RWPE1 (cell line): ENCODE results near the gene MAP4K5.
A peak's percentile ranks its signal among the peaks of the same experiment; 100 is the strongest.
"Not testable (repeated sequence)": the region's sequence is repeated elsewhere in the genome, so short reads cannot be mapped to it uniquely, and the experiment has no call there.

Source experiments
- CTCF ChIA-PET: fragments of 350-600 bp; sonication (Branson Sonifier 250); formaldehyde crosslinking; extraction: SDS; loops from one replicate; lab custom pipeline; 2021; lab: Yijun Ruan, JAX
- POLR2A ChIA-PET: fragments of 400-600 bp; formaldehyde crosslinking; extraction: SDS; loops from one replicate; lab custom pipeline; 2020; ENCODE audit warnings: antibody characterized with exemption; ENCODE audit not compliant: low non-redundant PET; lab: Yijun Ruan, JAX
- DNase-seq: peaks from one replicate; pipeline ENCODE4 v3.0.0; 2012; ENCODE audit warnings: low spot score
- H3K27ac ChIP-seq: fragments of 450-650 bp; 2 replicates; pipeline ENCODE4 v1.5.1; 2017
- CTCF ChIP-seq: fragments of 450-650 bp; conservative IDR thresholded peaks from 2 replicates; pipeline ENCODE4 v1.5.1; 2017; ENCODE audit warnings: low read depth, mild to moderate bottlenecking

The MAP4K5 gene

GRCh38 chr14:50520947-50521815, 11.2 kb downstream of the MAP4K5 start:
- POLR2A ChIA-PET = no interaction called here
- H3K27ac ChIP-seq = peak overlapping the region; percentile 52
- CTCF ChIA-PET = interaction anchor here (0.6 kb wide), 1 partner anchor 121 kb away, joined by 3 read pairs; no protein-coding TSS in a partner anchor

GRCh38 chr14:50516091-50516490, 16.3 kb downstream of the MAP4K5 start:
- CTCF ChIA-PET = interaction anchor here (0.6 kb wide), 1 partner anchor 27 kb away, joined by 6 read pairs; no protein-coding TSS in a partner anchor
- no peak for TF ChIP-seq CTCF
- POLR2A ChIA-PET = no interaction called here
- no peak overlapping the region for H3K27ac ChIP-seq
- DNase-seq = no peak

More at GRCh38 chr14:50520947-50521815, 11.2 kb downstream of the MAP4K5 start:
- TF ChIP-seq CTCF = no peak
- DNase-seq = peak; percentile 85

GRCh38 chr14:50512463-50512862, 19.9 kb downstream of the MAP4K5 start:
- no peak overlapping the region for H3K27ac ChIP-seq
- CTCF ChIA-PET = interaction anchor here (0.6 kb wide), 1 partner anchor 255 kb away, joined by 3 read pairs; no protein-coding TSS in a partner anchor
- no peak for TF ChIP-seq CTCF
- POLR2A ChIA-PET = no interaction called here
- DNase-seq = no peak

- ChIA-PET CTCF (no interaction called here), POLR2A (no interaction called here)
- H3K27ac ChIP-seq = no peak overlapping the region
- TF ChIP-seq CTCF = no peak
- DNase-seq = no peak
Observed at GRCh38 chr14:50510157-50510556, 22.2 kb downstream of the MAP4K5 start.

GRCh38 chr14:50507078-50507477, 25.3 kb downstream of the MAP4K5 start:
- H3K27ac ChIP-seq, DNase-seq, POLR2A ChIA-PET: not testable (repeated sequence)
- CTCF ChIA-PET = interaction anchor here (0.7 kb wide), 1 partner anchor 735 kb away, joined by 3 read pairs; no protein-coding TSS in a partner anchor

GRCh38 chr14:50501642-50502041, 30.7 kb downstream of the MAP4K5 start:
- no peak for TF ChIP-seq CTCF
- CTCF ChIA-PET = no interaction called here
- no peak overlapping the region for H3K27ac ChIP-seq
- peak; percentile 37 for DNase-seq
- POLR2A ChIA-PET = no interaction called here

- DNase-seq = no peak
- CTCF ChIA-PET = interaction anchor here (0.8 kb wide), 1 partner anchor 140 kb away, joined by 3 read pairs; no protein-coding TSS in a partner anchor
- H3K27ac ChIP-seq = no peak overlapping the region
- POLR2A ChIA-PET = no interaction called here
- TF ChIP-seq CTCF = no peak
Observed at GRCh38 chr14:50497351-50497750, 35.0 kb downstream of the MAP4K5 start.
